K562 (cell line): ENCODE data around the gene RETREG1. TPM values are rescaled to one million over a fixed set of nuclear protein-coding genes. Genes with fewer than 3 reads are reported as not detected.

Experiments used
- ATAC-seq: fragments of 200-7000 bp; cut with Tn5 transposase; 3 replicates; pipeline ENCODE4 v1.9.1; 2020; ENCODE audit warnings: moderate library complexity
- BruUV-seq: library from RNA; stranded (reverse); fragments of 400-500 nt; replicated peaks from 2 replicates; lab custom pipeline; 2021; lab: Mats Ljungman, UMichigan
- CTCF ChIA-PET: fragments of 300-600 bp; formaldehyde crosslinking; extraction: SDS; loops from one replicate; lab custom pipeline; 2021; ENCODE audit warnings: low intra/inter-chr PET ratio; lab: Yijun Ruan, JAX
- POLR2A ChIA-PET: fragments of 300-600, 350-650 bp; sonication (Branson Sonifier 250); formaldehyde crosslinking; extraction: SDS; loops from one replicate; lab custom pipeline; 2021; ENCODE audit warnings: antibody characterized with exemption, inconsistent platforms; lab: Yijun Ruan, JAX
- DNase-seq, 4 experiments: peaks; one replicate each; pipeline versions ENCODE4 v3.0.0 to v3.0.0-alpha.2; 2011 to 2018; ENCODE audit warnings: low spot score in 3 of 4, mixed read lengths in 3 of 4; ENCODE audit errors: extremely low read depth in 1 of 4
- FAIRE-seq: peaks from 2 replicates; lab custom pipeline; 2011; peaks lifted over from hg19 to GRCh38; lab: Jason Lieb, UNC
- H2AFZ ChIP-seq: 2 replicates; pipeline ENCODE4 v1.6.0; 2011; ENCODE audit warnings: low read depth, low read length, control low read depth, inconsistent platforms
- H3K27ac ChIP-seq: fragments of 200-600 bp; 3 replicates; pipeline ENCODE4 v1.8.0; 2011; ENCODE audit warnings: low read depth, mild to moderate bottlenecking, control low read depth, inconsistent platforms, low read length, moderate library complexity, mixed read lengths; ENCODE audit errors: extremely low read depth
- H3K27me3 ChIP-seq, 2 experiments: fragments of 300-600 bp in 1 of 2; 2 replicates in 1 of 2; 3 replicates in 1 of 2; pipeline versions ENCODE4 v1.6.0 to v1.8.0; 2011; ENCODE audit warnings: inconsistent platforms in 2 of 2, low read length in 2 of 2, mild to moderate bottlenecking in 1 of 2, mixed read lengths in 1 of 2, moderate library complexity in 1 of 2; ENCODE audit not compliant: control insufficient read depth in 2 of 2, insufficient read depth in 2 of 2
- H3K36me3 ChIP-seq: fragments of 300-600 bp; 3 replicates; pipeline ENCODE4 v1.8.0; 2011; ENCODE audit warnings: mild to moderate bottlenecking, low read length, inconsistent platforms; ENCODE audit not compliant: control insufficient read depth, insufficient read depth
- H3K4me1 ChIP-seq, 2 experiments: fragments of 200-600 bp in 1 of 2; replicated peaks in 1 of 2; 2 replicates in 1 of 2; 3 replicates in 1 of 2; pipeline versions ENCODE4 v1.5.1 to v1.8.0; 2011; ENCODE audit warnings: inconsistent platforms in 2 of 2, low read length in 2 of 2, mild to moderate bottlenecking in 1 of 2, mixed read lengths in 1 of 2, moderate library complexity in 1 of 2; ENCODE audit not compliant: control insufficient read depth in 2 of 2, insufficient read depth in 2 of 2
- H3K4me2 ChIP-seq: 2 replicates; pipeline ENCODE4 v1.6.1; 2011; ENCODE audit warnings: low read length, control low read depth, inconsistent platforms, mixed read lengths; ENCODE audit not compliant: insufficient read depth
- H3K4me3 ChIP-seq: fragments of 200-600 bp; sonication (generic), shearing (Covaris generic); 2 replicates; pipeline ENCODE4 v1.5.1; 2016; ENCODE audit warnings: control low read depth, inconsistent platforms
- H3K79me2 ChIP-seq: fragments of 200-600 bp; 3 replicates; pipeline ENCODE4 v1.8.0; 2011; ENCODE audit warnings: low read length, inconsistent platforms; ENCODE audit not compliant: control insufficient read depth, insufficient read depth
- H3K9ac ChIP-seq, 2 experiments: 2 replicates each; pipeline versions ENCODE4 v1.6.0 to v1.6.1; 2011; ENCODE audit warnings: low read depth in 2 of 2, low read length in 2 of 2, control low read depth in 1 of 2, inconsistent platforms in 1 of 2, mild to moderate bottlenecking in 1 of 2, mixed read lengths in 1 of 2; ENCODE audit not compliant: insufficient read depth in 1 of 2
- H3K9me1 ChIP-seq: one replicate; pipeline ENCODE4 v1.6.0; 2011; ENCODE audit warnings: inconsistent platforms, mild to moderate bottlenecking, low read length, moderate library complexity; ENCODE audit not compliant: control insufficient read depth, insufficient read depth
- H3K9me3 ChIP-seq: replicated peaks from 2 replicates; pipeline ENCODE4 v1.5.1; 2011; ENCODE audit warnings: low read depth, low read length, inconsistent platforms; ENCODE audit not compliant: control insufficient read depth, insufficient read depth
- H4K20me1 ChIP-seq: replicated peaks from 2 replicates; pipeline ENCODE4 v1.6.1; 2011; ENCODE audit warnings: low read length, inconsistent platforms, mixed read lengths; ENCODE audit not compliant: control insufficient read depth, insufficient read depth
- MBD2 ChIP-seq: sonication (generic); IDR thresholded peaks from 2 replicates; pipeline ENCODE4 v1.6.1; 2016; ENCODE audit warnings: low read depth, borderline replicate concordance
- SMAD1 ChIP-seq: fragments of 150-350 bp; IDR thresholded peaks from 2 replicates; pipeline ENCODE4 v1.6.1; 2014; ENCODE audit warnings: low read length, low read depth; ENCODE audit not compliant: partially characterized antibody
- YY1 ChIP-seq, 3 experiments: IDR thresholded peaks; 2 replicates each; pipeline ENCODE4 v1.6.1; 2011; ENCODE audit warnings: low read length in 2 of 3, mild to moderate bottlenecking in 2 of 3, moderate library complexity in 2 of 3, borderline replicate concordance in 1 of 3, control low read depth in 1 of 3, low read depth in 1 of 3; ENCODE audit not compliant: insufficient read depth in 3 of 3, insufficient replicate concordance in 2 of 3, control insufficient read depth in 1 of 3, insufficient read length in 1 of 3; ENCODE audit errors: extremely low read depth in 1 of 3
- ZNF133 ChIP-seq: fragments of 250-450 bp; sonication (Bioruptor Pico); IDR thresholded peaks from 2 replicates; pipeline ENCODE4 v1.4.0; 2020; ENCODE audit warnings: mild to moderate bottlenecking
- WGBS: fragments of 100-300 bp; shearing (Covaris generic); methylation state at CpG from one replicate; pipeline ENCODE4 v1.1.6; 2016; ENCODE audit warnings: low coverage, mixed read lengths; ENCODE audit not compliant: insufficient coverage; ENCODE audit errors: missing lambda C conversion rate; 5-methylcytosine and 5-hydroxymethylcytosine counted together
- in situ Hi-C: fragments of 300-500 bp; cut with MboI; formaldehyde crosslinking; loops from 4 replicates; pipeline ENCODE4 v1.15.0; 2018; ENCODE audit warnings: inconsistent platforms, mixed read lengths
- intact Hi-C: fragments of 100-400 bp; cut with micrococcal nuclease; formaldehyde crosslinking; loops from 2 replicates; pipeline ENCODE4 v1.14.2; 2022
- polyA plus RNA-seq, 8 experiments: library from polyadenylated mRNA; depleted of rRNA in 4 of 8; stranded (reverse) in 5 of 8; unstranded in 3 of 8; fragments of >200 nt; fragmentation: Nextera tagmentation in 2 of 8; fragmentation: Illumina TruSeq in 1 of 8; extraction: Ambion mirVana in 2 of 8; extraction: Trizol in 1 of 8; gene quantifications; 2 replicates each; pipeline versions ENCODE4 v1.2.1 to v1.2.3, GENCODE V29; 2011 to 2014; ENCODE audit warnings: inconsistent platforms in 1 of 8, missing spikeins in 1 of 8
- total RNA-seq, 7 experiments: library from RNA; depleted of rRNA in 6 of 7; stranded (reverse); fragments of >200 nt in 6 of 7; fragmentation: Illumina TruSeq in 2 of 7; extraction: Trizol in 2 of 7; gene quantifications; 2 replicates each; pipeline versions ENCODE4 v1.2.1 to v1.2.3, GENCODE V29; 2011 to 2021; ENCODE audit warnings: low replicate concordance in 1 of 7
- TF ChIP-seq, protein P1 (sequence below): fragments of 250-450 bp; sonication (Bioruptor Pico); IDR thresholded peaks from 2 replicates; pipeline ENCODE4 v1.5.0; 2022; ENCODE audit warnings: mild to moderate bottlenecking

RETREG1 gene
- total and polyA plus RNA-seq, 9 of the 15 experiments (the other 6 are each of a cell fraction or from before 2014, with no cell fraction given), result 0.01 to 0.20 (median 0.08) TPM; not detected in 5

DNA sequence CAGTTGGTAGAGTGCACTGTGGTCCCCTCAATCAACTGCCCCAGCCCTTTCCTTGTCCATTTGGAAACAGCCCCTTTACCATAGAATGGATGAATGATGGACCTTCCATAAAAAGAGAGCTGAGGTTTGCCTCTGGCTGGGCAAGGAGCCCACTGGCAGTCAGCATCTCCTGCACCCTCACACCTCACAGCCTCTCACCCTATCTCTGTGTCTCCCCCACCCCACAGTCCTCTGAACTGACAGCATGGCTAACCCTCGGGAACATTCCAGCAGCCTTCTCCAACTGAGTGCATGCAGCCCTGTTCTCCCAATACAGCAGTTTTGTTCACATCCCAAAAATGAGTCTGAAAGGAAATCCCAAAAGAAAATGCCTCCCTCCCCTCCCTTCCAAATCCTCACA, 51.7 kb downstream of the RETREG1 start:
- POLR2A ChIA-PET, result no interaction called here
- no peak overlapping the region for H3K4me3 ChIP-seq

More for the DNA sequence above, 51.7 kb downstream of the RETREG1 start:
- H3K79me2 ChIP-seq, result no peaks in the 10 kb centered on the region
- FAIRE-seq, result no peak
- peaks cover 4 to 10% of the 10 kb centered on the region in 2 experiments; a peak in 2 of 5 replicates for H3K27me3 ChIP-seq
- H3K36me3 ChIP-seq, result no peaks in the 10 kb centered on the region
- no peaks in the 10 kb centered on the region for H3K9me3 ChIP-seq
- H3K9me1 ChIP-seq, result no peaks in the 10 kb centered on the region
- H4K20me1 ChIP-seq, result no peaks in the 10 kb centered on the region
- in situ Hi-C loops, result no loop called here
- no TSS peak for BruUV-seq
- H3K27ac ChIP-seq, result no peak overlapping the region
- CTCF ChIA-PET, result no interaction called here
- no peak for TF ChIP-seq YY1 (IDR thresholded peaks at IDR 0.05; ENCODE audit: borderline replicate concordance in 1 of 3, control insufficient read depth in 1 of 3, extremely low read depth in 1 of 3, insufficient read depth in 3 of 3, insufficient read length in 1 of 3, insufficient replicate concordance in 2 of 3, low read depth in 1 of 3, low read length in 2 of 3)
- no peak for TF ChIP-seq MBD2
- no peak for TF ChIP-seq ZNF133 (CRISPR knock-in tag)
- no peak for TF ChIP-seq SMAD1
- TF ChIP-seq, protein P1, sequence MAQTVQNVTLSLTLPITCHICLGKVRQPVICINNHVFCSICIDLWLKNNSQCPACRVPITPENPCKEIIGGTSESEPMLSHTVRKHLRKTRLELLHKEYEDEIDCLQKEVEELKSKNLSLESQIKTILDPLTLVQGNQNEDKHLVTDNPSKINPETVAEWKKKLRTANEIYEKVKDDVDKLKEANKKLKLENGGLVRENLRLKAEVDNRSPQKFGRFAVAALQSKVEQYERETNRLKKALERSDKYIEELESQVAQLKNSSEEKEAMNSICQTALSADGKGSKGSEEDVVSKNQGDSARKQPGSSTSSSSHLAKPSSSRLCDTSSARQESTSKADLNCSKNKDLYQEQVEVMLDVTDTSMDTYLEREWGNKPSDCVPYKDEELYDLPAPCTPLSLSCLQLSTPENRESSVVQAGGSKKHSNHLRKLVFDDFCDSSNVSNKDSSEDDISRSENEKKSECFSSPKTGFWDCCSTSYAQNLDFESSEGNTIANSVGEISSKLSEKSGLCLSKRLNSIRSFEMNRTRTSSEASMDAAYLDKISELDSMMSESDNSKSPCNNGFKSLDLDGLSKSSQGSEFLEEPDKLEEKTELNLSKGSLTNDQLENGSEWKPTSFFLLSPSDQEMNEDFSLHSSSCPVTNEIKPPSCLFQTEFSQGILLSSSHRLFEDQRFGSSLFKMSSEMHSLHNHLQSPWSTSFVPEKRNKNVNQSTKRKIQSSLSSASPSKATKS (CRISPR knock-in tag), result no peak
- TF ChIP-seq, all 486 proteins: peak for 0
- no peaks in the 10 kb centered on the region for H3K4me1 ChIP-seq
- WGBS, result 0% methylated on average over 1 of the region's 1 CpG
- no peak for ATAC-seq
- intact Hi-C loops, result no loop called here
- no peak overlapping the region for H2AFZ ChIP-seq
- no peak for DNase-seq
- H3K4me2 ChIP-seq, result no peak overlapping the region
- no peak overlapping the region for H3K9ac ChIP-seq
